ENCODE results near the gene OR52N1. TPM values are rescaled to one million over a fixed set of nuclear protein-coding genes. Genes with fewer than 3 reads are reported as not detected.

The OR52N1 gene
- total RNA-seq, 1 experiment from 2014 or later: not detected

DNA sequence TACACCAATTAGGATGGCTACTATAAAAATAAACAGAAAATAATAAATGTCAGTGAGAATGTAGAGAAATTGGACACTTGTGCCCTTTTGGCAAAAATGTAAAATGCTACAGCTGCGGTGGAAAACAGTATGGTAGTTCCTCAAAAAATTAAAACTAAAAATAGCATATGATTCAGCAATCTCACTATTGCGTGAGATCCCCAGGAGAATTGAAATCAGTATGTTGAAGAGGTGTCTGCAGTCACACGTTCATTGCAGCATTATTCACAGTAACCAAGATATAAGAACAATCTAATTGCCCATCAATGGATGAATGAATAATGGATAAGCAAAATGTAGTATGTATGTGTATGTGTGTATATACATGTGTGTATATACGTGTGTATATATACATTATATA is 24.5 kb upstream of the OR52N1 start (continued):
- no peak for TF ChIP-seq CTCF (IDR thresholded peaks at IDR 0.05 in 2 of 3, conservative IDR thresholded peaks at IDR 0.05 in 1 of 3; ENCODE audit: borderline replicate concordance in 1 of 3, insufficient read depth in 1 of 3, low read depth in 2 of 3, low read length in 2 of 3)
- TF ChIP-seq ZNF274 (IDR thresholded peaks at IDR 0.05; ENCODE audit: low read depth, low read length): no peak
- TF ChIP-seq POLR2AphosphoS5 (IDR thresholded peaks at IDR 0.05; ENCODE audit: low read depth, low read length): no peak
- TF ChIP-seq, protein P1, sequence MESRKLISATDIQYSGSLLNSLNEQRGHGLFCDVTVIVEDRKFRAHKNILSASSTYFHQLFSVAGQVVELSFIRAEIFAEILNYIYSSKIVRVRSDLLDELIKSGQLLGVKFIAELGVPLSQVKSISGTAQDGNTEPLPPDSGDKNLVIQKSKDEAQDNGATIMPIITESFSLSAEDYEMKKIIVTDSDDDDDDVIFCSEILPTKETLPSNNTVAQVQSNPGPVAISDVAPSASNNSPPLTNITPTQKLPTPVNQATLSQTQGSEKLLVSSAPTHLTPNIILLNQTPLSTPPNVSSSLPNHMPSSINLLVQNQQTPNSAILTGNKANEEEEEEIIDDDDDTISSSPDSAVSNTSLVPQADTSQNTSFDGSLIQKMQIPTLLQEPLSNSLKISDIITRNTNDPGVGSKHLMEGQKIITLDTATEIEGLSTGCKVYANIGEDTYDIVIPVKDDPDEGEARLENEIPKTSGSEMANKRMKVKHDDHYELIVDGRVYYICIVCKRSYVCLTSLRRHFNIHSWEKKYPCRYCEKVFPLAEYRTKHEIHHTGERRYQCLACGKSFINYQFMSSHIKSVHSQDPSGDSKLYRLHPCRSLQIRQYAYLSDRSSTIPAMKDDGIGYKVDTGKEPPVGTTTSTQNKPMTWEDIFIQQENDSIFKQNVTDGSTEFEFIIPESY (IDR thresholded peaks at IDR 0.05; ENCODE audit: extremely low read depth, insufficient replicate concordance, low read length): no peak
- no peak for TF ChIP-seq REST (IDR thresholded peaks at IDR 0.05; ENCODE audit: low read depth)
